Occipital lobe (tissue), 2 donors: ENCODE results near the gene TCERG1. TPM values are rescaled to one million over a fixed set of nuclear protein-coding genes. Genes with fewer than 3 reads are reported as not detected.

Experiments used
- DNase-seq: peaks from one replicate; lab custom pipeline; 2025; lab: John Stamatoyannopoulos, UW
- total RNA-seq: library from RNA; depleted of rRNA; stranded (reverse); fragments of >200 nt; gene quantifications from one replicate; pipeline ENCODE4 v1.2.3, GENCODE V29; 2014

The TCERG1 gene
- total RNA-seq, 1 donor from 2014 or later = 82.4 TPM

GRCh38 chr5:146457431-146457830, 10.3 kb downstream of the TCERG1 start:
- no peak for DNase-seq

GRCh38 chr5:146458894-146459293, 11.8 kb downstream of the TCERG1 start:
- no peak for DNase-seq

- DNase-seq = no peak
Observed at GRCh38 chr5:146461319-146461718, 14.2 kb downstream of the TCERG1 start.

DNA sequence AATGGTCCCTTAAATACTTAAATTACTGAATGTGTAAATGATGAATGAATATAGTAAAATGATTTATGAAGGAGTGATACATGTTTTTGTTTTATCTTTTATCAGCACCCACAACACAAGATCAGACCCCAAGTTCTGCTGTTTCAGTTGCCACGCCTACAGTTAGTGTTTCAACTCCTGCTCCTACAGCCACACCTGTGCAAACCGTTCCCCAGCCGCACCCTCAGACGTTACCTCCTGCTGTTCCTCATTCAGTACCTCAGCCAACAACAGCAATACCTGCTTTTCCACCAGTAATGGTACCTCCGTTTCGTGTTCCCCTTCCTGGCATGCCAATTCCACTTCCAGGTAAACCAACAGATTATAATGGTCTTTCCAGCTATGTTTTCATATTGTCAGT, 16.3 kb downstream of the TCERG1 start:
- no peak for DNase-seq

- DNase-seq = no peak
Observed at GRCh38 chr5:146466521-146467349, 19.6 kb downstream of the TCERG1 start.

DNA sequence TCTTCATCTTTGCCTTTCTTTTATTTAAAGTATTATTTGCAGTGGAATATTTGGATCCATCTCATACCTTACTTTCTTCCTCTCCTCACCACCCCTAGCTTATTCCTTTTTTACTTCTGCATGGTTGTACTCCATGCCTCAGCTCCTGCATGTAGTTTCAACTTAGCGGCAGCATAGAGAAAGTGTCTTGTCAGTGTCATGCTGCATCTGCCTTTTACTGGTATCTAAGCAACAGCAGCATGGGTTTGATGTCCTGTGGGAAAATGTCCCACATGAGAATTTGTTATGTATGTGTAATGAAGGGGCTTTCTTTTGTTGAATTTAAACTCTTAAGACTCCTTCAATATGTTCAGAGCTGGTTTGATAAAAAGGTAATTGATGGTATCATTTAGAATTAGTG, 20.6 kb downstream of the TCERG1 start:
- no peak for DNase-seq

GRCh38 chr5:146474065-146474464, 26.9 kb downstream of the TCERG1 start:
- DNase-seq = no peak

- no peak for DNase-seq
Observed at GRCh38 chr5:146475190-146475780, 28.2 kb downstream of the TCERG1 start.

GRCh38 chr5:146475906-146476305, 28.8 kb downstream of the TCERG1 start:
- no peak for DNase-seq

DNA sequence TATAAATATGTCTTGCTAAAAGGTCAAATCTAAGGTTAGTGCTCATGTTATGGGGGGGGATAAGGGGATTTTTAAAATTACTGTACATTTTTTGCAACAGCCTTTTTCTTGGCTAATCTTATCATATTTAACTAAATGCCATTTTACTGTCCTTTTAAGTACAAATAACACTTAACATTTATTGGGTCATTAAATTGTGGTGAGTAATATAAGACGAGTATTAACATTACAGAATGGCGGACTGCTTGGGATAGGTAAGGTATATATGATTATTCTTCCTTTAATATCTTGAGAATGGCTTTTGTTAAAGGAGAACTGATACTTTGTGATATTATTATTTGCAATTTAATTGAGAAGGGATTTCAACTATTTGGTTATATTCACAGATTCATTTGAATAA, 35.6 kb downstream of the TCERG1 start:
- DNase-seq = no peak

GRCh38 chr5:146484714-146485391, 37.7 kb downstream of the TCERG1 start:
- no peak for DNase-seq

- DNase-seq = no peak
Observed at GRCh38 chr5:146490089-146490843, 43.1 kb downstream of the TCERG1 start.

DNA sequence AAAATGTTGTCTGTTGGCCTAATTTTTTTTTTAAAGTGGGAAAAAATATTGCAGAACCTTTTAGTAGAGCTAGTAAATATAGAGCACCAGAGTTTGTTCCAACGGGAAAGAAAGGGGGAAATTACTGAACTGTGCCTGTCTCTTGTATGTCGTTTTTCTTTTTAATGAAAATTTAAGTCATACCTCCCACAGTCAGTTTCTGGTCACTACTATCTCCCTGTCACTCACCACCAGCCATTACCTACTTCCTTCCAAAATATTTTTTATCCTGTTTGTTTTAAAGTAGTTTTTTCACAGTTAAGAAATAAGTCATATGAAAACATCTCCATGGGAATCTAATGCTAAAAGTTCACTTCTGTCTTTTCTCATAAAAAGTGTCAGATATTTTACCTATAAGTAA, 47.5 kb downstream of the TCERG1 start:
- no peak for DNase-seq

DNA sequence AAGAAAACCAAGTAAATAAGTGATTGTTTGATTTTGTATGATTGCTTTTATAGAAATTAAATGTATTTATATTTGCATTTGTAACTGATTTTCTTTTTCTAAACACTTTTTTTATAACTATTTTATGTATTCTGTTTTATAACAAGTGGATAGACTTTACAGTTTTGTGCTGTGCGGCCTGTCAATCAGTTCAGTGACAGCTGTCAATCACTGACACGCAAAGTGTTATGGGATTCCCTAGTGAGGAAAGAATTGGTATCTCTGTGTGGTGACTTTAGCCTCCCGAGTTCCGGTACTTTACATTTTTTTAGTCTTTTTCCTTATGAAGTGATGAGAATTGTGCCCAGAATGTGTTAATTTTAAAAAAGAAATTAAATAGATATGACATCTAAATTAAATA, 52.5 kb downstream of the TCERG1 start:
- DNase-seq = no peak

- DNase-seq = no peak
Observed at GRCh38 chr5:146507428-146507827, 60.3 kb downstream of the TCERG1 start.

- DNase-seq = no peak
Observed at GRCh38 chr5:146510559-146511125, 63.5 kb downstream of the TCERG1 start.

- DNase-seq = no peak
Observed at GRCh38 chr5:146513462-146513861, 66.3 kb downstream of the TCERG1 start.

DNA sequence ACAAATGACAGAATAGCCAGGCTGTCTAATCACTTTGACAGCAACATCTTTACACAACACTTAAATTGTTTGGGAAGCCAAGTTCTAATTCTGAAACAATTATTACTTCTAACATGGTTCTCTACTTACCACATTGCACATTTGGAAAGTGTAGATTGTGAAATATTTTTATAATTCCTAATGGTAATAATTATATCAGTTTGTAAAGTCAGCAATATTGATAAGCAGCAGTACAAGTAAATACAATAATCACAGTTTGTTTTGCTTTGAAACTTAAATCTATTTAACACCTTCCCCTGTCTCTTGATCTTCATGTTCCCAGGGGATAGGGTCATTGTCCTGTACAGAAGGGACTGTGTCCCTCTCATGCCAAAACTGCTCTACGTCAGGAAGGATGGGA, 67.4 kb downstream of the TCERG1 start:
- no peak for DNase-seq

DNA sequence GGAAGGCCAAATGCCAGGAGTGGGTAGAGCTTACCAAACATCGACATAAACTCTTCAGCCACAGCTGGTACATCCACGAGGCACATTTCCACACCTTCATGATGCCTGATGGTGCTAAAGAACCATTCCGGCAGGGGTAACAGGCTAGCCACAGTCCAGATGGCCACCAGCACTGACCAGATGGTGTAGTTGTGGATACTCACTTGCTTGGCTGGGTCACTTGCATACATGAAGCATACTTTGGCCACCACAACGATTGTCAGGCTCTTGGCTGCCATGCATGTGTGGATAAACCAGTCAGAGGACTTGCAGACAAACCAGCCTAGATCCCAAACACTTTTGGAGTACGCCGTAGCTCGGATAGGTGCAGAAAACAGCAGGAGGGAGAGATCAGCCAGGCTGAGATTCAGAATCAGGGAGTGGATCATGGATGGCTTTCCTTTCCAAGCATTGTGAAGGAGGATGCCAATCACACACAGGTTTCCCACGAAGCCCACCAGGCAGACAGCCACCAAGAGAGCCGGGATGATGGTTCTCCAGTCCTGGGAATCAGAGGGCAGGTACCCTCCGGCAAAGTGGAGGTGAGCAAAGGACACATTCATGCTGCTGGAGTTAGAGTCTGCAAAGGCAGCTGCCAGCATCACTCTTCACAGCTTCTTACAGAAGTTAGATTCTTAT, 68.5 kb downstream of the TCERG1 start:
- peak; percentile 45 for DNase-seq

- no peak for DNase-seq
Observed at GRCh38 chr5:146516151-146516475, 69.0 kb downstream of the TCERG1 start, which contains the start of gene GPR151. GPR151 (minus strand) TSS chr5:146516190; CDS start chr5:146516113, 77 bp downstream.

GRCh38 chr5:146519554-146519953, 72.4 kb downstream of the TCERG1 start:
- DNase-seq = no peak
